Fibroblast of villous mesenchyme (primary cell): ENCODE results near the gene PTPRC. TPM values are rescaled to one million over a fixed set of nuclear protein-coding genes. Genes with fewer than 3 reads are reported as not detected.

Experiments used
- DNase-seq: peaks from one replicate; pipeline ENCODE4 v3.0.0-alpha.2; 2010; ENCODE audit warnings: low read depth
- H3K4me3 ChIP-seq: 2 replicates; pipeline ENCODE4 v1.5.1; 2011; ENCODE audit warnings: low read depth, mild to moderate bottlenecking, low read length
- total RNA-seq: library from RNA; depleted of rRNA; stranded (reverse); fragments of >200 nt; gene quantifications from 2 replicates; pipeline ENCODE4 v1.2.3, GENCODE V29; 2012
- TF ChIP-seq, protein P1 (sequence below): IDR thresholded peaks from 2 replicates; pipeline ENCODE4 v1.5.1; 2012; ENCODE audit warnings: low read depth, mild to moderate bottlenecking, low read length; ENCODE audit not compliant: insufficient read depth

Gene PTPRC
- total RNA-seq, 1 donor = 3.5 TPM

DNA sequence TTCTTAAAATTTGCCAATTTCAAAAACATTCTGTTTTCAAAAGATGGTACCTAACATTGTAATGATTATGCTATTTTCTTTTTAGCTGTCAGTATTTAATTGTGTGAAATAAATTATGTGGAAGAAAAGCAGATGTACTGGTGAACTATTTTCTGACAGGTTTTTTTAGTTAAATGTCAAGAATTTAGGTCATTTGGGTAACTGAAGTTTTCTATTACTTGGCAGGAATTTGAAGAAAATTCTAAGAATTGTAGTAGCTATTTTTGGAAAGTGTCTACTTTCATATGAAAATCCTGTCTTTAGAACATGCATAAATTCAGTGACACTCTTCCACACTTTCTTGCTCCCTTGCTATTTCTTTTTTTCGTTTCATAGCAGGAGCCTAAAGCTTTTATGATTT, 28.5 kb upstream of the PTPRC start:
- DNase-seq = no peak
- H3K4me3 ChIP-seq = no peak overlapping the region
- TF ChIP-seq, protein P1, sequence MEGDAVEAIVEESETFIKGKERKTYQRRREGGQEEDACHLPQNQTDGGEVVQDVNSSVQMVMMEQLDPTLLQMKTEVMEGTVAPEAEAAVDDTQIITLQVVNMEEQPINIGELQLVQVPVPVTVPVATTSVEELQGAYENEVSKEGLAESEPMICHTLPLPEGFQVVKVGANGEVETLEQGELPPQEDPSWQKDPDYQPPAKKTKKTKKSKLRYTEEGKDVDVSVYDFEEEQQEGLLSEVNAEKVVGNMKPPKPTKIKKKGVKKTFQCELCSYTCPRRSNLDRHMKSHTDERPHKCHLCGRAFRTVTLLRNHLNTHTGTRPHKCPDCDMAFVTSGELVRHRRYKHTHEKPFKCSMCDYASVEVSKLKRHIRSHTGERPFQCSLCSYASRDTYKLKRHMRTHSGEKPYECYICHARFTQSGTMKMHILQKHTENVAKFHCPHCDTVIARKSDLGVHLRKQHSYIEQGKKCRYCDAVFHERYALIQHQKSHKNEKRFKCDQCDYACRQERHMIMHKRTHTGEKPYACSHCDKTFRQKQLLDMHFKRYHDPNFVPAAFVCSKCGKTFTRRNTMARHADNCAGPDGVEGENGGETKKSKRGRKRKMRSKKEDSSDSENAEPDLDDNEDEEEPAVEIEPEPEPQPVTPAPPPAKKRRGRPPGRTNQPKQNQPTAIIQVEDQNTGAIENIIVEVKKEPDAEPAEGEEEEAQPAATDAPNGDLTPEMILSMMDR = no peak

DNA sequence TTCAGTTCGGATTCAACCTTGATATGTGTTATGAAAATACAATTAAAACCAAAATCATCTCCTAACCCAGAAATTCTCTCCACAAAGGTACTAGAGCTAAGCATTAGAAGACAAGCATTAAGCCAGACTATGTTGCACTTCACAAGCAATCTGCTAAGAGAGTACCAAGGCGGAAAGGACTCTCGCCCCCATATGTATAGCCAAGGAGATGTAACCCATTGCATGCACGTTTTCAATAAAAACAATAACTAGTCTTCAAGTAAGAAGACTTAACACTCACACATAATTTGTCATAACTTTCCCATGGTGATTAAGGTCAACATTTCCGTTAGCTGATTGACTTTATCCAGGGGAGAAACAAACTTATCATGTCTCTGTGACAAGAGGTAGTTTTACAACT, 27.6 kb upstream of the PTPRC start:
- DNase-seq = no peak
- TF ChIP-seq, protein P1 = no peak
- no peak overlapping the region for H3K4me3 ChIP-seq

DNA sequence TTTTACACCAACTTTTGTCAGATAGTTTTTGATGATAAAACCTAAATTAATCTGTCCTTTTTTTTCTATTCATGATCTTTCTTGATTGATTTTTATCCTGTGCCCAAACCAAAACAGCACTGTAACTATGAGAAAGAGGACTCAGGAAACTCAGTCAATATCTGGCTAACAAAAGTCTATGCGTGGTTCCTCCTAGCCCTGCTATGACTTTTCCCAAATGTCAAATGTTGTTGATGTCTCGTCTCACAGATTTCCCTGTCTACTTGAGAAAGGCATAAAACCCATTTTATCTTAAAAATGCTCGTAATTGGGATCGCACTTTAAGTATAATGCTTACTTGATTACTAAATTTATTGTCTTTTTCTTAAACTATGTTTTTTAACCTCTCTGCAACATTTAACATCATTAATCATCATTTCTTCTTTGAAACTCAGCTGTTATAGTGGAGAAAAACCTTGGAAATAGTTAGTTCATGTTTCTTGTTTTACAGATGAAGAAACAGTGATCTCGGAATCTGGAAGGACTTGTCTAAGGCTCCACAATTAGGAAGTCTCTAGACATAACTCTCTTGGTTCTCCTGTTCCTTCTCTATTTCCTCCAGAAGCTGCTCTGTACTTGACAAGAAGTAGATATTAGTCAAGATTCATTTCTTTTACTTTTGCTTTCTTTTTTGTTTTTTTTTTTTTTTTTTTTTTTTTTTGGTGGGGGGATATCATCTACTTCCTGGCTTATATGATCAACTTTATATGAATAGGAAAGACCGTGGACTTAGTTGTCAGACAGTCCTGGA, 26.2 kb upstream of the PTPRC start:
- no peak for DNase-seq
- no peak overlapping the region for H3K4me3 ChIP-seq
- TF ChIP-seq, protein P1 = no peak

DNA sequence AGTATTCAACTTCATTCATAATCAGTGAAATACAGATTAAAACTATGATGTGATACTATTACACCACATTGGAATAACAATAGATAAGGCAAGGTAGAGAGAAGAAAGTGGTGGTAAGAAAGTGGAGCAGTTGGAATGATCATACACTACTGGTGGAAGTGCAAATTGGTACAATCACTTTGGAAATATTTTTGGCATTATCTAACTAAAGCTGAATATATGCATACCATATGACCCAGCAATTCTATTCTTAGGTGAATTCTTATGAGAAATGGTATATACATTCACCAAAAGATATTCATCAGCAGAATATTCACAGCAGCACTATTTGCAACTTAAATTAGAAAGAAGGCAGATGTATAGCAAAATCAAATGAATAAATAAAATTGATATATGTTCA, 21.4 kb upstream of the PTPRC start:
- no peak for DNase-seq
- H3K4me3 ChIP-seq = no peak overlapping the region
- TF ChIP-seq, protein P1 = no peak

DNA sequence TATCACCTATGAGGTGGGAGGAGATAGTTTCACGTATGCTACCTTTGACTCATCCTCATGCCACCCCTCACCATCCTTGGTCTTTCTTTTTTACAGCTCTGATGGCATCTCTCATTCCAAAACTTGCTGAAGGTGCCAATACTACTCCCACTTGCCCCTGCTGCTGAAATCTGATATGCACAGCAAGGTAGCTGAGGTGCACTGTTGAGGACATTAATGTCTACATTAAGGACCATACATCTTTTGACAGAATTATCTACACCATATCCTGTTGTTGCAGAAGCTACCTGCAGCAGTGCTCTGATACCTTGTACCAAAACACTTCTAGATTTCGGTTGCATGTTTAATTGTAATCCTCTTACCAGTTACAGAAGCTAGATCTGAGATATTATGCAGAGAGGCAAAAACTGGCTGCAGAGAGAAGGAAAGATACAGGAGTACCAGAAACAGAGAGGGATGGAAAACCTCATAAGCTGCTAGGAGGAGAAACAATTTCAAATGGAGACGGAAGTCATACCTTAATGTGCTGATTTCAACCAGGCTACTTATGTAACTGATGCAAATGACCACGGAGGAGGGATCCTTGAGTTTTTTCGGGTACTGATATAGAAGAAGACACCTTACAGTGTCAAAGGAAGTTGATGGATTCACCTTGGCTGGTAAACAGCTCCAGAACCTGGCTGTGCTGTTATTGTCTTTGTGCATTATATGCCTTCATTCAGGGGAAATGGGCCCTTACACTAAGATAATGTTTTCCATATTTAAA, 19.3 kb upstream of the PTPRC start:
- no peak for DNase-seq
- TF ChIP-seq, protein P1 = no peak
- no peak overlapping the region for H3K4me3 ChIP-seq

DNA sequence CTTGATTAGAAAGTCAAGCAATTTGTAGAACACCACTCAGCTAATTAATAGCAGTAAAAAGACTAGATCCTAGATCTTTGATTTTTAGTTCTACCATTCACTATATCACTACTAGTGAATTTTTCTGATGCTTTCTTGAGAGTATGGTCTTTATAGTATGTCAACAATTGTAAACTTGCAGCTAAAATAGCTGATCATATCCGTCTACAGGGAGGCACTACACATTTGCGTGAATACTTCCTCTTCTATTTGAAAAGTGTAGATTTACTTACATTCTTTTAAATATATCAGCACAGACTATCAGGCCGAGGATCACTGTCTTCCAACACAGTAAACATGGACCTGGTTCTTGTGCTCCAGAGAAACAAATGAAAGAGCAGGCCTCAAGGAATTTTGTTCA, 18.6 kb upstream of the PTPRC start:
- TF ChIP-seq, protein P1 = no peak
- DNase-seq = no peak
- no peak overlapping the region for H3K4me3 ChIP-seq
